Nephron progenitor cell (in vitro differentiated cells): Measurements from ENCODE around the gene ENDOU.

ENCODE experiments used
- DNase-seq: peaks from one replicate; pipeline ENCODE4 v3.0.0; 2021
- H3K27ac Mint-ChIP-seq: 2 replicates; pipeline ENCODE4 v1.8.0; 2021; ENCODE audit warnings: mild to moderate bottlenecking, moderate library complexity, mixed read lengths
- H3K27me3 Mint-ChIP-seq: 2 replicates; pipeline ENCODE4 v1.8.0; 2021; ENCODE audit warnings: mild to moderate bottlenecking, low read depth, mixed read lengths; ENCODE audit not compliant: poor library complexity
- H3K36me3 Mint-ChIP-seq: 2 replicates; pipeline ENCODE4 v1.8.0; 2021; ENCODE audit warnings: low read depth, mixed read lengths
- H3K4me1 Mint-ChIP-seq: 2 replicates; pipeline ENCODE4 v1.8.0; 2021; ENCODE audit warnings: mixed read lengths
- H3K4me3 Mint-ChIP-seq: 2 replicates; pipeline ENCODE4 v1.8.0; 2021; ENCODE audit warnings: mild to moderate bottlenecking, moderate library complexity, mixed read lengths
- H3K9me3 Mint-ChIP-seq: 2 replicates; pipeline ENCODE4 v1.8.0; 2021; ENCODE audit warnings: mild to moderate bottlenecking, moderate library complexity, mixed read lengths
- CTCF ChIP-seq: fragments of 200-600 bp; sonication (generic); IDR thresholded peaks from 2 replicates; pipeline ENCODE4 v1.5.0; 2021; ENCODE audit warnings: antibody characterized with exemption

The ENDOU gene

DNA sequence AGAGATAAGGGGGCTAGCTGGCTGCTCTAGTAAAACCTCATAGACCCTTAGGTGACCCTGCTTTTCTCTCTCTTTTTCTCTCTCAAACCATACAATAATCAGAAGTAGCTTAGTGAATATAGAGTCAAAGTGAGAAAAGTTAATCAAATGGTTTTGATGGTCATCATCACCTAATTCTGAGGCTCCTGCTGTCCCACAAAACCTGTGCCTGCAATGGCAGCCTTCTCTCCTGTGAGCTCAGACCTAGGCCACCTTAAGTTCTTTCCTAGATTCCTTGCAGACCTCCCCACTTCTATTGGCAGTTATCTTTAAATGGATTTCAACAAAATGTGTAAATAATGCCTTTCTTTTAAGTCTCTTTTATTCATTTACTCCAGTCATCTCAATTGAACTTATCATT is 17.9 kb downstream of the ENDOU start:
- Mint-ChIP-seq H3K36me3 (peaks cover 17% of the 10 kb centered on the region), H3K9me3 (no peaks in the 10 kb centered on the region), H3K27ac (no peak overlapping the region), H3K4me3 (no peak overlapping the region), H3K4me1 (peaks cover 37% of the 10 kb centered on the region), H3K27me3 (no peaks in the 10 kb centered on the region)
- no peak for DNase-seq
- no peak for TF ChIP-seq CTCF

DNA sequence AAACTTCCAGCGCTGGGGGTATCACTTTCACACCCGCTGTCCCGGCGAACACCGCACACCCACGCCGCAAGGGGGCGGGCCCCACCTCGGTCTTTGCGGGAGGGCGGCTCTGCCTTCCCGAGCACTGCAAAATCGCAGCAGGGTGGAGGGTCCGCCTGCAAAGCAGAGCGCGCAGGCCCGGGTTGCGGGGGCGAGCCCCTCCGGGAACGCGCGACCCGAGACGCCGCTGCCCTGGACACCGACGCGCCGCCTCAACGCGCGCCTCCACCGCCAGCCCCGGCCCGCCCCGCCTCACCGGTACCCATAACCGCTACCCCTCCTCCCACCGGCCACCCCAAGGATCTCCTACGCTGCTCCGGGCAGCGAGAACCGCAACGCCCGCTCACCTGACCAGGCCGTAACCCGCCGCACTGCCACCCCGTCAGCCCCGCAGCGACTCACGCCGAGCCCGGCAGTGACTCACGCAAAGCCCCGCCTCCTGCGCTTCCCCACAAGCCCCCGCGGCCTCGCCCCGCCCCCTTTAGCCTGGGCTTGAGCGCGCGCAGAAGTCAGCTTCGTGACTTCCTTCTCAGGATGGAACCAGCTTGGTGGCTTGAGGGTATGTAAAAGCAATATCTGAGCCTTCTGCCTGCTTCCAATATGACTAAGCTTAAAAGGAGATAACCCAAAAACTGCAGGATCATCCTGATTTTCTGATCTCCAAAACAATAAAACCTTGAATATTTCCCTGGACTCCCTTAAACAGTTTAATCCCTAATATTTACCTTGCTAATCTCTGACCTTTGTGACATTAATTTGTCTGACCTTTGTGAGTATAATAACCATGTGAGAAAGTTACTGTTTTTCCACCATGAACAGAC is 19.5 kb downstream of the ENDOU start, which contains the start of gene RPAP3:
TSS of gene RPAP3 (minus strand) at position 465 of the 860 bp plus-strand sequence. CDS start 3,190 bp downstream, outside the sequence.
- DNase-seq = peak; percentile 97
- no peaks in the 10 kb centered on the region for H3K9me3 Mint-ChIP-seq
- H3K27ac Mint-ChIP-seq = peak within 1 kb of the TSS; percentile 93
- peak within 1 kb of the TSS; percentile 91 for H3K4me3 Mint-ChIP-seq
- peaks cover 28% of the 10 kb centered on the region for H3K36me3 Mint-ChIP-seq
- H3K27me3 Mint-ChIP-seq = no peaks in the 10 kb centered on the region
- peaks cover 37% of the 10 kb centered on the region for H3K4me1 Mint-ChIP-seq
- peak; percentile 56 for TF ChIP-seq CTCF

GRCh38 chr12:47705229-47705565 is 20.1 kb downstream of the ENDOU start:
- Mint-ChIP-seq H3K4me1 (peaks cover 37% of the 10 kb centered on the region), H3K4me3 (peak overlapping the region; percentile 91), H3K9me3 (no peaks in the 10 kb centered on the region), H3K27me3 (no peaks in the 10 kb centered on the region), H3K27ac (peak overlapping the region; percentile 73), H3K36me3 (peaks cover 34% of the 10 kb centered on the region)
- no peak for DNase-seq
- no peak for TF ChIP-seq CTCF

GRCh38 chr12:47704719-47705118 is 20.6 kb downstream of the ENDOU start:
- Mint-ChIP-seq H3K9me3 (no peaks in the 10 kb centered on the region), H3K4me1 (peaks cover 37% of the 10 kb centered on the region), H3K4me3 (peak overlapping the region; percentile 91), H3K27me3 (no peaks in the 10 kb centered on the region), H3K27ac (peak overlapping the region; percentile 73), H3K36me3 (peaks cover 38% of the 10 kb centered on the region)
- no peak for TF ChIP-seq CTCF
- no peak for DNase-seq

DNA sequence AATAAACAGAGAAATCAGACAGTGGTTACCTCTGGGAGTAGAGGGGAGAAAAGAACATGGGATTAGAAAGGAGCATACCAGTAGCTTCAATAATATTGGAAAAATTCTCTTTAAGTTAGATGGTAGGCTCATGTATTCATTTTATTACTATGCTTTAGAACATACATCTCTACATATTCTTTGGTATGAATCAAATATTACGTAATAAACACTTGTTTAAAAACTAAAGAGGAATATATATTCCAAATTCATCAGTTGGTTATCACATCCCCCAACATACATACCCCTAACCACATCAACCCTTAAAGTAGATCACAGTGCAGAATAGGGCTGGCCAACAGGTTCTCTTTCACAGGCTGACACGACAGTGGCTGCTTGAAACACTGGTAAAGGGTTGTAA is 25.0 kb downstream of the ENDOU start:
- no peaks in the 10 kb centered on the region for H3K27me3 Mint-ChIP-seq
- peaks cover 81% of the 10 kb centered on the region for H3K36me3 Mint-ChIP-seq
- TF ChIP-seq CTCF = no peak
- no peaks in the 10 kb centered on the region for H3K9me3 Mint-ChIP-seq
- H3K27ac Mint-ChIP-seq = no peak overlapping the region
- H3K4me1 Mint-ChIP-seq = peaks cover 21% of the 10 kb centered on the region
- no peak overlapping the region for H3K4me3 Mint-ChIP-seq
- no peak for DNase-seq

- no peak for DNase-seq
- H3K36me3 Mint-ChIP-seq = peaks cover 90% of the 10 kb centered on the region
- peaks cover 6% of the 10 kb centered on the region for H3K4me1 Mint-ChIP-seq
- H3K9me3 Mint-ChIP-seq = no peaks in the 10 kb centered on the region
- H3K27me3 Mint-ChIP-seq = peaks cover 4% of the 10 kb centered on the region
- no peak for TF ChIP-seq CTCF
- no peak overlapping the region for H3K27ac Mint-ChIP-seq
- H3K4me3 Mint-ChIP-seq = no peak overlapping the region
Measured at GRCh38 chr12:47698631-47699030, 26.7 kb downstream of the ENDOU start.
